ENCODE results near the gene CMTM7.
A peak's percentile ranks its signal among the peaks of the same experiment; 100 is the strongest.

Gene CMTM7

DNA sequence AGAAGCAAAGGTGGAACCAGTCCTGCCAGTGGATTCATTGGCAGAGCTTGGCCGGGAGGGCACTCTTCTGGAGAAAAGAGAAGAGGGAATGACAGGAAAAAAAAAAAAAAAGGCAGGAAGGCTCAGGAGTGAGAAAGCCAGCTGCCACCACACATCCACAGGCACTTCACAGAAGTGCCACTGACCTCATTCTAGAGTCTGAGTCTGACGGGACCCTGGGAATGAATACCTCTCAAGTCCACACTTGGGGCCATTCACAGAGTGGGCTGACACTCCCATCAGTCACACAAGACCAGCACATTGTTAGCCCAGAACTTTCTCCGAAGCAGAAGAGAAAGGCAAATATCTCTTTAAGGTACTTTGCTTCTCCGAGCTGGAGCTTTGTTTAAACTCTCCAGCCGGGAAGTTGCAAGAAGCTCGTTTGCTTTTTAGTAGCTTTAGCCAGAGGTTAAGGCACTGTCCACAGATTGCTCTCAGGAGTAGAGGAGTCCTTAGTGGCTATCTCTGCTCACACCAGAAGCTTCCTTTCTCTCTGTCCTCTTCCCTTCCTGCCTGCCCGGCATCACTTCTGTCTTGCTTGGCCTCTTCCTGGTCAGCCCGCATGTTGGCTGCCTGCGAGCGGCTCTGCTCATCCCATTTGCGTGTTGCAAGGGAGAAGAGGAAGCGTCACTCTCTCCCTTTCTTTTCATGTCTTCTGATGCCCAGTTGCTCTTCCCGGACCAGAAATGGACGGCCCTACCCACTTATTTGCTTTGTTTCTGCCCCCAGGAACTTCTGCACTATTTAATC, 57.2 kb downstream of the CMTM7 start:
- Histone ChIP-seq H3K4me1 (ENCODE audit: insufficient read depth, poor library complexity, severe bottlenecking) (no peaks in the 10 kb centered on the region), H3K4me3 (ENCODE audit: severe bottlenecking) (no peak overlapping the region), H3K9me3 (ENCODE audit: severe bottlenecking) (no peaks in the 10 kb centered on the region), H3K36me3 (ENCODE audit: low read depth) (no peaks in the 10 kb centered on the region; the same call in none of the 2 replicates), H3K27ac (ENCODE audit: poor library complexity, severe bottlenecking) (no peak overlapping the region), H3K27me3 (ENCODE audit: insufficient read depth, poor library complexity, severe bottlenecking) (no peaks in the 10 kb centered on the region)
- DNase-seq (ENCODE audit: low spot score) = peak; percentile 13
- TF ChIP-seq, protein P1, sequence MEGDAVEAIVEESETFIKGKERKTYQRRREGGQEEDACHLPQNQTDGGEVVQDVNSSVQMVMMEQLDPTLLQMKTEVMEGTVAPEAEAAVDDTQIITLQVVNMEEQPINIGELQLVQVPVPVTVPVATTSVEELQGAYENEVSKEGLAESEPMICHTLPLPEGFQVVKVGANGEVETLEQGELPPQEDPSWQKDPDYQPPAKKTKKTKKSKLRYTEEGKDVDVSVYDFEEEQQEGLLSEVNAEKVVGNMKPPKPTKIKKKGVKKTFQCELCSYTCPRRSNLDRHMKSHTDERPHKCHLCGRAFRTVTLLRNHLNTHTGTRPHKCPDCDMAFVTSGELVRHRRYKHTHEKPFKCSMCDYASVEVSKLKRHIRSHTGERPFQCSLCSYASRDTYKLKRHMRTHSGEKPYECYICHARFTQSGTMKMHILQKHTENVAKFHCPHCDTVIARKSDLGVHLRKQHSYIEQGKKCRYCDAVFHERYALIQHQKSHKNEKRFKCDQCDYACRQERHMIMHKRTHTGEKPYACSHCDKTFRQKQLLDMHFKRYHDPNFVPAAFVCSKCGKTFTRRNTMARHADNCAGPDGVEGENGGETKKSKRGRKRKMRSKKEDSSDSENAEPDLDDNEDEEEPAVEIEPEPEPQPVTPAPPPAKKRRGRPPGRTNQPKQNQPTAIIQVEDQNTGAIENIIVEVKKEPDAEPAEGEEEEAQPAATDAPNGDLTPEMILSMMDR (IDR thresholded peaks at IDR 0.05; ENCODE audit: poor library complexity, severe bottlenecking) = no peak
- ATAC-seq (ENCODE audit: low read depth) = no peak

DNA sequence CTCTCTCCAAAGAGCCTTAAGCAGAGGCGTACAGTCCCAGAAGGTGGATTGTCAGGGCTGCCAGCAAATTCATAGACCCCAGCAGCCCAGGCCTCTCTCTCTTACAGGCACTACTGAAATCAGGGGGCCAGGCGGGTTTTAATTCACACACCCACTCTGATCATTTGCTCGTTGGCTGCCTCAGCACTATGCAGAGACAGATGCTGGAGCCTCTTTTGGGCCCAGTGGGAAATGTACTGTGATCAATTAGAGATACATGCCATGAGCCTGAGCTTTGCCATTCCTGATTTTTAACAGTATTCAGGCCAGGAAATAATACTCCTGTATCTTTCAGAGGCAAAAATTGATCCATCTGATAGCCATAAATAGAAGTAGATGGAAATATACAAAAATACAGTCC, 58.0 kb downstream of the CMTM7 start:
- TF ChIP-seq, protein P1 (IDR thresholded peaks at IDR 0.05; ENCODE audit: poor library complexity, severe bottlenecking) = no peak
- Histone ChIP-seq H3K4me3 (ENCODE audit: severe bottlenecking) (no peak overlapping the region), H3K9me3 (ENCODE audit: severe bottlenecking) (no peaks in the 10 kb centered on the region), H3K27ac (ENCODE audit: poor library complexity, severe bottlenecking) (no peak overlapping the region), H3K27me3 (ENCODE audit: insufficient read depth, poor library complexity, severe bottlenecking) (no peaks in the 10 kb centered on the region), H3K36me3 (ENCODE audit: low read depth) (no peaks in the 10 kb centered on the region; the same call in none of the 2 replicates), H3K4me1 (ENCODE audit: insufficient read depth, poor library complexity, severe bottlenecking) (no peaks in the 10 kb centered on the region)
- DNase-seq (ENCODE audit: low spot score) (peak; percentile 11), ATAC-seq (ENCODE audit: low read depth) (no peak)

DNA sequence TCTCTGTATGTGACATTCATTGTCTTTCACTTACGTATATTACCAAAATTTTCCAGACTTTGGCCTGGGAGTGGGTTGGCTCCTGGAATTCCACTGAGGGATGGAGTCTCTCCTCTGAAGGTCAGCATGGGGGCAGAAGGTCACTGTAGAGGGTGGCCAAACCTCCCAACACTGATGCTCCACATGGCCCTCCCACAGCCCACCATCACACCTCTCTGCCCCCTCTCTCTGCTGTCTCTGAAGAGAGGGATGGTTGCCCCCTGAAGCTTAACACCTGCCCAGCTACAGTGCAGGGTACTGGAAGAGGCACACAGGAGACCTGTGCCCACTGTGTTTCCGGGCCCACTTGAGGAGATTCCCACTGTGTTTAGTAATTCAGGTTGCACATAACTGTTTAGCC, 58.8 kb downstream of the CMTM7 start:
- H3K36me3 ChIP-seq (ENCODE audit: low read depth) = no peaks in the 10 kb centered on the region; the same call in none of the 2 replicates
- no peaks in the 10 kb centered on the region for H3K9me3 ChIP-seq (ENCODE audit: severe bottlenecking)
- H3K27me3 ChIP-seq (ENCODE audit: insufficient read depth, poor library complexity, severe bottlenecking) = no peaks in the 10 kb centered on the region
- TF ChIP-seq, protein P1 (IDR thresholded peaks at IDR 0.05; ENCODE audit: poor library complexity, severe bottlenecking) = no peak
- H3K27ac ChIP-seq (ENCODE audit: poor library complexity, severe bottlenecking) = no peak overlapping the region
- H3K4me1 ChIP-seq (ENCODE audit: insufficient read depth, poor library complexity, severe bottlenecking) = no peaks in the 10 kb centered on the region
- H3K4me3 ChIP-seq (ENCODE audit: severe bottlenecking) = no peak overlapping the region
- DNase-seq (ENCODE audit: low spot score) (no peak), ATAC-seq (ENCODE audit: low read depth) (no peak)

DNA sequence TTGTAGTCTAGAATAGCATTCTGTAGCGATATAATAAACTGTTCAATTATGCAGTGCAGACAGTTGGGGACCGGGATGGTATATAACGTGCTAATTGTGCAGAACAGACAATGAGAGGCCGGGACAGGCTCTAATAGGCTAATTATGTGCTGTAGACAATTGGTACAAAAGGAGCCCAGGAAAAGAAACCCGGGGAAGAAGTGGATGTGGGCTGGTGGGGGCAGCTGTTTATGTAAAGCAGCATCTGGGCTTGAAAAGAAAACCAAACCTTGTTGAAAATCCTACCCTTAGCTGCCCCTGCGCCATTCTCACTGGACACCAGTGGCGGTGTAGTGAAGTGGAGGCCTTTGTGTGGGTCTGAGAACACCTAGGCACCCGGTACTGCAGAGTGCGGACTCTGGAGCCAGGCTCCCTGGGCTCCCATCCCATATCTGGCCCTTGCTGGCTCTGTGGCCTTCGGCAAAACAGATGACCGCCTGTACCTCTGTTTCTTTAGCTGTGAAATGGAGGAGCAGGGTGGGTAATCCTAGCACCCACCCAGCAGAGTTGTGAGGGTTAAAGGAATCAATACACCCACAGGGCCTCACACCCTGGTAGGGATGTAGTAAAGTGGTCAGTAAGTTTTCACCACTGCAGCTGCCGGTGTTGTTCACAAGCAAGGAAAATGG, 59.5 kb downstream of the CMTM7 start:
- no peaks in the 10 kb centered on the region; the same call in none of the 2 replicates for H3K36me3 ChIP-seq (ENCODE audit: low read depth)
- TF ChIP-seq, protein P1 (IDR thresholded peaks at IDR 0.05; ENCODE audit: poor library complexity, severe bottlenecking) = no peak
- DNase-seq (ENCODE audit: low spot score) = no peak

More for the DNA sequence above, 59.5 kb downstream of the CMTM7 start:
- no peak overlapping the region for H3K27ac ChIP-seq (ENCODE audit: poor library complexity, severe bottlenecking)
- ATAC-seq (ENCODE audit: low read depth) = no peak
- no peaks in the 10 kb centered on the region for H3K4me1 ChIP-seq (ENCODE audit: insufficient read depth, poor library complexity, severe bottlenecking)
- H3K4me3 ChIP-seq (ENCODE audit: severe bottlenecking) = no peak overlapping the region
- H3K9me3 ChIP-seq (ENCODE audit: severe bottlenecking) = no peaks in the 10 kb centered on the region
- no peaks in the 10 kb centered on the region for H3K27me3 ChIP-seq (ENCODE audit: insufficient read depth, poor library complexity, severe bottlenecking)

Data from RWPE2 (cell line).